IPS-NIHi7 (cell line): ENCODE measurements around the gene TRNAU1AP.
"Not testable (repeated sequence)": the region's sequence is repeated elsewhere in the genome, so short reads cannot be mapped to it uniquely, and the experiment has no call there.

Experiments
- DNase-seq: peaks from one replicate; pipeline ENCODE4 v3.0.0; 2012; ENCODE audit warnings: mixed read lengths; ENCODE audit errors: extremely low spot score

TRNAU1AP gene

GRCh38 chr1:28521502-28522164 lies 31.3 kb upstream of the TRNAU1AP start:
- no peak for DNase-seq

- not testable (repeated sequence) for DNase-seq
Observed at GRCh38 chr1:28522537-28522936, 30.3 kb upstream of the TRNAU1AP start.

GRCh38 chr1:28525002-28525642 lies 27.8 kb upstream of the TRNAU1AP start:
- DNase-seq, result not testable (repeated sequence)

DNA sequence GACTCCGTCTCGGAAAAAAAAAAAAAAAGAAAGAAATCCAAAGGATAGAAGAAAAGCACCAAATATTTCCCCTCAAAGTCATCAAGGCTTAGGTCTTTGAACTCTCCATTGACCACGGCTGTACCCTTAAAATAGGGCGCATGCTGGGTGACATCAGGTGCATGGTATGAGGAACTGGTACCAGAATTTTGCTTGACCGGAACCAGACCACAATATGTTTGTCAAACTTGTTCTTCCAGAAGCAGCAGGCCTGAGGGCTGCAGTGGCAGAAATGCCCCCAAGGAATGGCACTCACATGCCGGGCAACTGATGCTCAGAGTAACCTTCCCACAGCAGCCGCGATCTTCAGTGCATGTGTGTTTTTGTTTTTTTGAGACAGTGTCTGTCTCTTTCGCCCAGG lies 26.0 kb upstream of the TRNAU1AP start:
- DNase-seq, result no peak

DNA sequence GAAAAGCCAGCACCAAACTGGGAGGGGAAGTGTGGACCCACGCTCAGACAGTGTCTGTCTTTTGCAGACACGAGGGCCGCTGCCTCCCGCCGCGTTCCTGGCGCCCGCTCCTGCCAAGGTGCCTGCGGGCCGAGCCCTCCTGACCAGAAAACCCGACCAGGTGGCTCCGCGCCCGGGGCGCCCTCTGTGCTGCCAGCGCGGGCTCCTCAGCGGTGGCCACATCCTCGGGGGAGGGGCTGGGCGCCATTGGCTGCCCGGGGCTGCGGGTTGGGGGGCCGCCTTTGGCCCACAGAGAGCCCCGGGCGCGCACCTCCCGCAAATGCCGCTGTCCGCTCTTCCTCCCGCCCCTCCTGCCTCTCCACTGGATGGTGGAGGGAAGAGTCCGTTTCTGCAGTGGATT lies 22.4 kb upstream of the TRNAU1AP start:
- no peak for DNase-seq

DNA sequence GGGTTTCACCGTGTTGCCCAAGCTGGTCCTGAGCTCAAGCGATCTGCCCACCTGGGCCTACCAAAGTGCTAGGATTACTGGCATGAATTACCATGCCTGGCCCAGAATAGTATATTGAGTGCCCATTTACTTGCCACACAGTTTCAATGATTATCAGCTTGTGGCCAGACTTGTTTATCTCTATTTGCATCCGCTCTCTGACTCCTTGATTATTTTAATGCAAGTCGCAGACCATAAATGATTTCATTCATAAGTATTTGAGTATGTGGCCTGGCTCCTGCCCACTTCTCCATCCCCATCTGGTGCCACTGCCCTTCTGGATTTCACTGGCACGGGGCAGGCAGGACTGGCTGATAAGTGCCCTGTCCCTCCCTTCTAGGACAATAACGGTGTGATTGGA lies 18.2 kb upstream of the TRNAU1AP start:
- no peak for DNase-seq

GRCh38 chr1:28535180-28535579 lies 17.7 kb upstream of the TRNAU1AP start:
- DNase-seq, result peak; percentile 4

- DNase-seq, result no peak
Observed at GRCh38 chr1:28537457-28538199, 15.3 kb upstream of the TRNAU1AP start.

- DNase-seq, result no peak
Observed at GRCh38 chr1:28538286-28538685, 14.6 kb upstream of the TRNAU1AP start.

- DNase-seq, result no peak
Observed at GRCh38 chr1:28540651-28541050, 12.2 kb upstream of the TRNAU1AP start.

- not testable (repeated sequence) for DNase-seq
Observed at GRCh38 chr1:28541414-28542015, 11.4 kb upstream of the TRNAU1AP start.

DNA sequence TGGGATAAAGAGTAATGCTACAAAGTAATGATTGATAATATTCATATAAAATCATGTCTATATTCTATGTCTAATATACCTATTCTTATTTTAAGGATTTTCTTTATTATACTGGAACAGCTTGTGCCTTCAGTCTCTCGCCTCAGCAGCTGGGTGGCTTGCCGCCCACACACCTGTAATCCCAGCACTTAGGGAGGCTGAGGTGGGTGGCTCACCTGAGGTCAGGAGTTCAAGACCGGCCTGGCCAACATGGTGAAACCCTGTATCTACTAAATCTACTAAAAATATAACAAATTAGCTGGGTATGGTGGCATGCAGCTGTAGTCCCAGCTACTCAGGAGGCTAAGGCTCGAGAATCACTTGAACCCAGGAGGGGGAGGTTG lies 7.6 kb upstream of the TRNAU1AP start:
- DNase-seq, result no peak

- no peak for DNase-seq
Observed at GRCh38 chr1:28548318-28548717, 4.6 kb upstream of the TRNAU1AP start.

- no peak for DNase-seq
Observed at GRCh38 chr1:28551381-28551780, 1.5 kb upstream of the TRNAU1AP start.

DNA sequence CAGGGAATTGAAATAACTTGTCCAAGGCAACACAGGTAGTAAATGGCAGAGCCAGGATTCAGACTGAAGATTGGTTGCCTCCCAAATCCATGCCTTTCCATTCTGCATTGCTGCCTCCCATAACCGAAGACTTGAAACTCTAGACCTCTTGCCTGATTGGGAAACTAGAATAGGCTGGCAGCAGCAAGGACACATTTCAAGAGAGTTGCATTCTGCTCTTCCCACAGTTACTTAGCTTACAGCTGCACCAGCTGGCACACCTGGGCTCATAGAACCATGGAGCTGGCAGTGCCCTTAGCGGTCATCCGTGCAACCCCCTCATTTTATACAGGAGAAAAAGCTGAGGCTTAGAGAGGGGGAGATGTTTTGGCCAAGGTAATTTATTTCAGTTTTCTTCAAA lies 8.0 kb downstream of the TRNAU1AP start:
- no peak for DNase-seq

- no peak for DNase-seq
Observed at GRCh38 chr1:28564310-28564709, 11.4 kb downstream of the TRNAU1AP start.

DNA sequence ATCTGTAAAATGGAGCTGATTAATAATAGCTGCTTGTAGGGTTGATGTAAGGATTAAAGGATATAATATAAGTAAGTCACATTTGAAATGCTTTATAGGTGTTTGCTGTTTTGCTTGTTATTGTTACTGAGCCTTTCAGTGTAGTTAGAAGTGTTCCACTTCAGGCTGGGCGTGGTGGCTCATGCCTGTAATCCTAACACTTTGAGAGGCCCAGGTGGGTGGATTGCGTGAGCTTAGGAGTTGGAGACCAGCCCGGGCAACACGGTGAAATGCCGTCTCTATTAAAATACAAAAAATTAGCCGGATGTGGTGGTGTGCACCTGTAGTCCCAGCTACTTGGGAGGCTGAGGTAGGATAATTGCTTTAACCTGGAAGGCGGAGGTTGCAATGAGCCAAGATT lies 12.2 kb downstream of the TRNAU1AP start:
- no peak for DNase-seq

GRCh38 chr1:28565726-28566125 lies 12.8 kb downstream of the TRNAU1AP start:
- no peak for DNase-seq

DNA sequence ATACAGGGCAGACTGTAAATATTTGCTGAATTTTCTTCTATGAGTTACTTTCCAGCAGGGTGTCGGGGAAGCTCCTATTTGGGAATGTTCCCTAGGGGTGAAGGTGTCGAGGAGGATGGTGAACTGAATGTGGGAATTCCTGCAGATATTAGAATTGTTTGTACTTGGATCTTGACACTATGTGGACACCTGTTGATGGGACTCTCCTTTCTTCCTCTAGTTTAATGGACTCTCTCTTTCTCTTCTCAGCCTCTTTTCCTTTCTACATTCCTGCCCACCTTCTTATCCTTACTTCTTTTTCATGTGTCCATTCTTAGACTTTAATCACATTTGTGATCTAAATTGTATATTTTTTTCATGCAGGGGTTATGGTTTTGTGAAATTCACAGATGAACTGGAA lies 14.0 kb downstream of the TRNAU1AP start:
- no peak for DNase-seq

GRCh38 chr1:28571911-28572310 lies 19.0 kb downstream of the TRNAU1AP start:
- DNase-seq, result no peak

- DNase-seq, result not testable (repeated sequence)
Observed at GRCh38 chr1:28572891-28573290, 20.0 kb downstream of the TRNAU1AP start.

DNA sequence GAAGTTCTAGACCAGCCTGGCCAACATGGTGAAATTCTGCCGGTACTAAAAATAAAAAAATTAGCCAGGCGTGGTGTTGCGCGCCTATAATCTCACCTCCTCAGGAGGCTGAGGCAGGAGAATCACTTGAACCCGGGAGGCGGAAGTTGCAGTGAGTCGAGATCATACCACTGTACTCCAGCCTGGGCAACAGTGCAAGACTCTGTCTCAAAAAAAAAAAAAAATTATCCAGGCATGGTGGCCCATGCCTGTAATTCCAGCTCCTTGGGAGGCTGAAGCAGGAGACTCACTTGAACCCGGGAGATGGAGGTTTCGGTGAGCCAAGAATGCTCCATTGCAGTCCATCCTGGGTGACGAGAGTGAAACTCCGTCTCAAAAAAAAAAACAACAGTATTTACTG lies 20.7 kb downstream of the TRNAU1AP start:
- no peak for DNase-seq
